Stimulated activated CD8-positive, alpha-beta memory T cell treated with anti-CD3 and anti-CD28 coated beads, Interleukin-15, amount 100 ng/mL, for 48 hours (primary cell): Measurements from ENCODE around the gene GLS.

Source experiments
- DNase-seq, 2 donors: peaks; one replicate each; pipeline ENCODE4 v3.0.0-alpha.2; 2020; ENCODE audit warnings: low read depth in 2 of 2

The GLS gene

GRCh38 chr2:191013682-191013931, 133.0 kb downstream of the GLS start:
- DNase-seq = no peak

GRCh38 chr2:191013932-191014652, 133.5 kb downstream of the GLS start, which contains the start of gene STAT1:
STAT1 (minus strand) TSS chr2:191014171; CDS start chr2:191010003, 4,168 bp downstream.
- DNase-seq = peak; percentile 92 to 95

- no peak for DNase-seq
Measured at GRCh38 chr2:191014653-191015020, 134.0 kb downstream of the GLS start.
